Hepatocyte (in vitro differentiated cells): Measurements from ENCODE around the gene PER2. TPM values are rescaled to one million over a fixed set of nuclear protein-coding genes. Genes with fewer than 3 reads are reported as not detected.

Experiments
- DNase-seq: peaks from one replicate; pipeline ENCODE4 v3.0.0-alpha.2; 2016; ENCODE audit warnings: low spot score
- H2AFZ ChIP-seq: fragments of 200-600 bp; sonication (generic); 2 replicates; pipeline ENCODE4 v1.6.0; 2016; ENCODE audit warnings: antibody characterized with exemption, mild to moderate bottlenecking
- H3K27ac ChIP-seq: fragments of 200-600 bp; sonication (generic); 2 replicates; pipeline ENCODE4 v1.5.1; 2016; ENCODE audit warnings: mild to moderate bottlenecking
- H3K27me3 ChIP-seq: fragments of 200-600 bp; sonication (generic); 2 replicates; pipeline ENCODE4 v1.6.1; 2016
- H3K36me3 ChIP-seq: fragments of 200-600 bp; sonication (generic); replicated peaks from 2 replicates; pipeline ENCODE4 v1.5.1; 2016; ENCODE audit warnings: low read depth; ENCODE audit not compliant: insufficient read depth
- H3K4me1 ChIP-seq: fragments of 200-600 bp; sonication (generic); 2 replicates; pipeline ENCODE4 v1.5.1; 2016; ENCODE audit warnings: mild to moderate bottlenecking, moderate library complexity; ENCODE audit not compliant: insufficient read depth
- H3K4me2 ChIP-seq: fragments of 200-600 bp; sonication (generic); 2 replicates; pipeline ENCODE4 v1.6.0; 2016
- H3K4me3 ChIP-seq: fragments of 200-600 bp; sonication (generic); 2 replicates; pipeline ENCODE4 v1.5.1; 2016; ENCODE audit warnings: mild to moderate bottlenecking
- H3K79me2 ChIP-seq: fragments of 200-600 bp; sonication (generic); 2 replicates; pipeline ENCODE4 v1.6.0; 2017; ENCODE audit warnings: mild to moderate bottlenecking
- H3K9me2 ChIP-seq: fragments of 200-600 bp; sonication (generic); replicated peaks from 2 replicates; pipeline ENCODE4 v1.6.0; 2017; ENCODE audit warnings: mild to moderate bottlenecking; ENCODE audit not compliant: insufficient read depth
- H3K9me3 ChIP-seq: fragments of 200-600 bp; sonication (generic); 2 replicates; pipeline ENCODE4 v1.5.1; 2016; ENCODE audit warnings: low read depth, mild to moderate bottlenecking
- H4K20me1 ChIP-seq: fragments of 200-600 bp; sonication (generic); 2 replicates; pipeline ENCODE4 v1.6.0; 2016; ENCODE audit warnings: mild to moderate bottlenecking; ENCODE audit not compliant: insufficient read depth, poor library complexity, severe bottlenecking
- CTCF ChIP-seq: fragments of 200-600 bp; sonication (generic); IDR thresholded peaks from 2 replicates; pipeline ENCODE4 v1.5.1; 2016; ENCODE audit warnings: antibody characterized with exemption, mild to moderate bottlenecking; ENCODE audit not compliant: poor library complexity
- EZH2 ChIP-seq: fragments of 200-600 bp; sonication (generic); IDR thresholded peaks from 2 replicates; pipeline ENCODE4 v1.6.1; 2016; ENCODE audit warnings: antibody characterized with exemption, mild to moderate bottlenecking, borderline replicate concordance
- EZH2phosphoT487 ChIP-seq: fragments of 200-600 bp; sonication (generic); IDR thresholded peaks from one replicate; pipeline ENCODE4 v1.6.1; 2018; ENCODE audit warnings: antibody characterized with exemption, mild to moderate bottlenecking, low read depth, moderate library complexity; ENCODE audit not compliant: unreplicated experiment, severe bottlenecking
- WGBS: methylation state at CpG from one replicate; pipeline ENCODE4 v1.1.6; 2016; ENCODE audit warnings: low lambda C conversion rate; ENCODE audit errors: missing lambda C conversion rate; 5-methylcytosine and 5-hydroxymethylcytosine counted together
- polyA plus RNA-seq: library from polyadenylated mRNA; unstranded; fragments of >200 nt; fragmentation: Nextera tagmentation; extraction: Ambion mirVana; gene quantifications from 2 replicates; pipeline ENCODE4 v1.2.1, GENCODE V29; 2016
- total RNA-seq: library from RNA; depleted of rRNA; stranded (reverse); fragments of >200 nt; gene quantifications from 2 replicates; pipeline ENCODE4 v1.2.3, GENCODE V29; 2014

PER2 gene
- total and polyA plus RNA-seq, 2 experiments from 2014 or later: 6.0 to 8.9 TPM

GRCh38 chr2:238231251-238231793, 57.1 kb downstream of the PER2 start:
- no peaks in the 10 kb centered on the region for H4K20me1 ChIP-seq
- H3K4me3 ChIP-seq: peak overlapping the region; percentile 92
- H3K79me2 ChIP-seq: no peaks in the 10 kb centered on the region
- peak overlapping the region; percentile 99 for H2AFZ ChIP-seq
- 8% methylated on average over 40 of the region's 46 CpGs for WGBS
- H3K4me1 ChIP-seq: peaks cover 13% of the 10 kb centered on the region
- H3K27ac ChIP-seq: no peak overlapping the region
- TF ChIP-seq EZH2: no peak
- no peaks in the 10 kb centered on the region for H3K36me3 ChIP-seq
- H3K9me3 ChIP-seq: no peaks in the 10 kb centered on the region
- H3K9me2 ChIP-seq: no peaks in the 10 kb centered on the region
- no peaks in the 10 kb centered on the region for H3K27me3 ChIP-seq
- peak overlapping the region; percentile 100 for H3K4me2 ChIP-seq
- peak; percentile 83 for DNase-seq

GRCh38 chr2:238230699-238231098, 57.7 kb downstream of the PER2 start:
- Histone ChIP-seq H4K20me1 (no peaks in the 10 kb centered on the region), H3K4me2 (peak overlapping the region; percentile 100), H3K27ac (no peak overlapping the region), H3K27me3 (no peaks in the 10 kb centered on the region), H3K9me3 (no peaks in the 10 kb centered on the region), H3K4me1 (peaks cover 13% of the 10 kb centered on the region), H3K36me3 (no peaks in the 10 kb centered on the region), H3K4me3 (peak overlapping the region; percentile 92), H2AFZ (peak overlapping the region; percentile 99), H3K79me2 (no peaks in the 10 kb centered on the region), H3K9me2 (no peaks in the 10 kb centered on the region)
- TF ChIP-seq CTCF: no peak
- TF ChIP-seq EZH2: no peak
- no peak for TF ChIP-seq EZH2phosphoT487
- 71% methylated on average over 5 of the region's 5 CpGs for WGBS
- DNase-seq: no peak

- TF ChIP-seq EZH2 (no peak), CTCF (no peak), EZH2phosphoT487 (no peak)
- DNase-seq: peak; percentile 58
- Histone ChIP-seq H3K79me2 (no peaks in the 10 kb centered on the region), H3K4me2 (no peak overlapping the region), H3K27me3 (no peaks in the 10 kb centered on the region), H3K36me3 (no peaks in the 10 kb centered on the region), H3K4me1 (peaks cover 13% of the 10 kb centered on the region), H2AFZ (no peak overlapping the region), H3K27ac (peak overlapping the region; percentile 50), H3K4me3 (no peak overlapping the region), H3K9me2 (no peaks in the 10 kb centered on the region), H3K9me3 (no peaks in the 10 kb centered on the region), H4K20me1 (no peaks in the 10 kb centered on the region)
- 31% methylated on average over 4 of the region's 4 CpGs for WGBS
Measured at GRCh38 chr2:238228700-238229099, 59.7 kb downstream of the PER2 start.

- no peaks in the 10 kb centered on the region for H3K9me3 ChIP-seq
- no peak overlapping the region for H3K4me2 ChIP-seq
- H3K4me3 ChIP-seq: no peak overlapping the region
- H3K79me2 ChIP-seq: no peaks in the 10 kb centered on the region
- H3K27me3 ChIP-seq: no peaks in the 10 kb centered on the region
- H2AFZ ChIP-seq: no peak overlapping the region
- no peak for DNase-seq
- H3K27ac ChIP-seq: no peak overlapping the region
- no peaks in the 10 kb centered on the region for H3K36me3 ChIP-seq
- TF ChIP-seq EZH2phosphoT487 (no peak), EZH2 (no peak), CTCF (no peak)
- peaks cover 13% of the 10 kb centered on the region for H3K4me1 ChIP-seq
- no peaks in the 10 kb centered on the region for H3K9me2 ChIP-seq
- 81% methylated on average over 11 of the region's 11 CpGs for WGBS
- no peaks in the 10 kb centered on the region for H4K20me1 ChIP-seq
Measured at GRCh38 chr2:238227587-238228032, 60.8 kb downstream of the PER2 start.
